Mesothelial cell of epicardium (in vitro differentiated cells): Measurements from ENCODE around the gene TAPBP. TPM values are rescaled to one million over a fixed set of nuclear protein-coding genes. Genes with fewer than 3 reads are reported as not detected.

ENCODE experiments used
- DNase-seq, 2 experiments: peaks; one replicate each; pipeline ENCODE4 v3.0.0; 2021; ENCODE audit warnings: low spot score in 2 of 2; ENCODE audit not compliant: unreplicated experiment in 2 of 2
- H3K27ac Mint-ChIP-seq: 2 replicates; pipeline ENCODE4 v1.8.0; 2021; ENCODE audit warnings: mixed read lengths
- H3K27me3 Mint-ChIP-seq: 2 replicates; pipeline ENCODE4 v1.8.0; 2021; ENCODE audit warnings: low read depth, mixed read lengths
- H3K36me3 Mint-ChIP-seq: 2 replicates; pipeline ENCODE4 v1.8.0; 2021; ENCODE audit warnings: mixed read lengths
- H3K4me1 Mint-ChIP-seq: 2 replicates; pipeline ENCODE4 v1.8.0; 2021; ENCODE audit warnings: mixed read lengths
- H3K4me3 Mint-ChIP-seq: 2 replicates; pipeline ENCODE4 v1.8.0; 2021; ENCODE audit warnings: mild to moderate bottlenecking, moderate library complexity, mixed read lengths
- H3K9me3 Mint-ChIP-seq: 2 replicates; pipeline ENCODE4 v1.8.0; 2021; ENCODE audit warnings: mixed read lengths
- total RNA-seq: library from RNA; stranded (reverse); gene quantifications from 3 replicates; pipeline ENCODE4 v1.2.1, GENCODE V29; 2021
- TF ChIP-seq, protein P1 (sequence below): fragments of 200-600 bp; sonication (generic); IDR thresholded peaks from one replicate; pipeline ENCODE4 v1.5.0; 2021; ENCODE audit warnings: antibody characterized with exemption; ENCODE audit not compliant: unreplicated experiment

Gene TAPBP
- total RNA-seq, 1 donor from 2014 or later, result 68.3 TPM

DNA sequence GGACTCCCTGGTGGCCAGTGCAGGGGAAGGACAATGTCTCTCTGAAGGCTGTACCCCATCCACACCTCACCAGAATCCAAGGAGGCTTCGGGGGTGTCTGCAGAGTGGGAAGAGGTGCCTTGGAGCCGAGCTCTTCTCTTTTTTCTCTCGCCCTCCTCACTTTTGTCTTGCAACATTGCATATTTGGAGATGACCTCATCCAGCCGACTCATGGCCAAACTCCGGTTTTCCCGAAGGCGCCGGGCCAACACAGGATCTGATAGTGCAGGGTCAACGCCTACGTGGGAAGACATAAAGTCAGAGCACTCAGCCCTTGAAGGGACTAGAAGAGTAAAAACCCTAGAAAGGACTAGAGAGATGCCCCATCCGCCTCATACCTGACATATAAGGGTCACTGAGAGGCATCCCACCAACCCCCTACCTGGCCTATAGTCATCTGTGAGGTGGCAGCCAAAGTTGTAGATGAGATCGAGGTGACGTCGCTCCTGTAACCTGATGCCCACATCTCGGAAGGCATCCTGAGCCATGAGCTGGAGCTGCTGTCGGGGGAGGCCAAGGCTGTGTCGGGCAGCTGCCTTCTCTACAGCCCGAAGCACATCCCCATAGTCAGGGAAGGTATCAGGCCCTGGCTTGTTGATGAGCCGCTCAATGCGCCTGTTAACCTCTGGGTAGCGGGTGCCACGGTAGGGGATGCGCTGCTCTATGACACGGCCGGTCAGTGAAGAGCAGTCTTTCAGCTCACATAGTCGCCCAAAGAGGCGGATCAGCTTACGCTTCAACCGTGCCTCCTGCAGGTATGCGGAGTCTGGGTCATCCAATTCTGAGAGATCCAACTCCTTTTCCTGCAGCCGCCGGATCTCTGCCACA, 6.7 kb upstream of the TAPBP start:
- no peaks in the 10 kb centered on the region for H3K9me3 Mint-ChIP-seq
- H3K27ac Mint-ChIP-seq, result peak overlapping the region; percentile 21
- H3K27me3 Mint-ChIP-seq, result no peaks in the 10 kb centered on the region
- H3K4me1 Mint-ChIP-seq, result peaks cover 65% of the 10 kb centered on the region
- peak overlapping the region; percentile 57 for H3K4me3 Mint-ChIP-seq
- peaks cover 21% of the 10 kb centered on the region for H3K36me3 Mint-ChIP-seq
- DNase-seq, result no peak
- TF ChIP-seq, protein P1, sequence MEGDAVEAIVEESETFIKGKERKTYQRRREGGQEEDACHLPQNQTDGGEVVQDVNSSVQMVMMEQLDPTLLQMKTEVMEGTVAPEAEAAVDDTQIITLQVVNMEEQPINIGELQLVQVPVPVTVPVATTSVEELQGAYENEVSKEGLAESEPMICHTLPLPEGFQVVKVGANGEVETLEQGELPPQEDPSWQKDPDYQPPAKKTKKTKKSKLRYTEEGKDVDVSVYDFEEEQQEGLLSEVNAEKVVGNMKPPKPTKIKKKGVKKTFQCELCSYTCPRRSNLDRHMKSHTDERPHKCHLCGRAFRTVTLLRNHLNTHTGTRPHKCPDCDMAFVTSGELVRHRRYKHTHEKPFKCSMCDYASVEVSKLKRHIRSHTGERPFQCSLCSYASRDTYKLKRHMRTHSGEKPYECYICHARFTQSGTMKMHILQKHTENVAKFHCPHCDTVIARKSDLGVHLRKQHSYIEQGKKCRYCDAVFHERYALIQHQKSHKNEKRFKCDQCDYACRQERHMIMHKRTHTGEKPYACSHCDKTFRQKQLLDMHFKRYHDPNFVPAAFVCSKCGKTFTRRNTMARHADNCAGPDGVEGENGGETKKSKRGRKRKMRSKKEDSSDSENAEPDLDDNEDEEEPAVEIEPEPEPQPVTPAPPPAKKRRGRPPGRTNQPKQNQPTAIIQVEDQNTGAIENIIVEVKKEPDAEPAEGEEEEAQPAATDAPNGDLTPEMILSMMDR, result no peak

DNA sequence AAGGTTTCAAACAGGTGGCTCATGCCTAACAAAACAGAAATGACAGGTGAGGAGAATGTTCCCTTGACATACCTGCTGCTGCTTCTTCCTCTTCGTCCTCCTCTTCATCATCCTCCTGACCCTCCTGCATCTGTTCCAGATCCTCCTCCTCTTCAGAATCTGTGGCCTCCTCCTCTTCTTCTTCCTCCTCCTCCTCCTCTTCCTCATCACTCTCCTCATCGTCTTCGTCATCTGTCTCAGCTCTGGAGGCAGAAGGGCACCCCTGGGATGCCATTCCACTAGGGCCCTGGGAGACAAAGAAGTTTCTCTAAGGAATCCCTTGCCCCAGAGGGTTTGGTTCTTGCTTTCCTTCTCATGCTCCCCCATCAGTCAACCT, 6.0 kb upstream of the TAPBP start:
- Mint-ChIP-seq H3K36me3 (peaks cover 21% of the 10 kb centered on the region), H3K27ac (peak overlapping the region; percentile 34), H3K4me3 (peak overlapping the region; percentile 99), H3K4me1 (peaks cover 67% of the 10 kb centered on the region), H3K9me3 (no peaks in the 10 kb centered on the region), H3K27me3 (no peaks in the 10 kb centered on the region)
- no peak for DNase-seq
- TF ChIP-seq, protein P1, result no peak

- Mint-ChIP-seq H3K27ac (peak overlapping the region; percentile 100), H3K27me3 (no peaks in the 10 kb centered on the region), H3K4me1 (peaks cover 68% of the 10 kb centered on the region), H3K36me3 (peaks cover 21% of the 10 kb centered on the region), H3K4me3 (peak overlapping the region; percentile 99), H3K9me3 (no peaks in the 10 kb centered on the region)
- TF ChIP-seq, protein P1, result no peak
- no peak for DNase-seq
Observed at GRCh38 chr6:33318426-33319073, 4.7 kb upstream of the TAPBP start.

- no peaks in the 10 kb centered on the region for H3K9me3 Mint-ChIP-seq
- H3K27ac Mint-ChIP-seq, result peak within 1 kb of the TSS; percentile 100
- peak; percentile 96 to 97 for DNase-seq
- TF ChIP-seq, protein P1, result no peak
- peaks cover 21% of the 10 kb centered on the region for H3K36me3 Mint-ChIP-seq
- peaks cover 69% of the 10 kb centered on the region for H3K4me1 Mint-ChIP-seq
- H3K4me3 Mint-ChIP-seq, result peak within 1 kb of the TSS; percentile 99
- no peaks in the 10 kb centered on the region for H3K27me3 Mint-ChIP-seq
Observed at GRCh38 chr6:33317669-33318425, 4.0 kb upstream of the TAPBP start, which contains the start of gene ZBTB22. ZBTB22 (minus strand) TSS chr6:33317744; CDS start chr6:33316916, 828 bp downstream.

GRCh38 chr6:33317419-33317668, 3.5 kb upstream of the TAPBP start:
- H3K9me3 Mint-ChIP-seq, result no peaks in the 10 kb centered on the region

More at GRCh38 chr6:33317419-33317668, 3.5 kb upstream of the TAPBP start:
- Mint-ChIP-seq H3K27ac (peak overlapping the region; percentile 86), H3K4me3 (peak overlapping the region; percentile 94), H3K36me3 (peaks cover 21% of the 10 kb centered on the region), H3K27me3 (no peaks in the 10 kb centered on the region), H3K4me1 (peaks cover 69% of the 10 kb centered on the region)
- DNase-seq, result peak in 1 of 2 experiments; percentile 64
- TF ChIP-seq, protein P1, result no peak
